GM12864 (cell line): ENCODE results near the gene ASB5.

Experiments used
- DNase-seq: peaks from one replicate; pipeline ENCODE4 v3.0.0-alpha.2; 2011; ENCODE audit warnings: low read depth
- H3K4me3 ChIP-seq: 2 replicates; pipeline ENCODE4 v1.5.1; 2011; ENCODE audit warnings: mild to moderate bottlenecking, low read depth, low read length, control low read depth
- TF ChIP-seq, protein P1 (sequence below): IDR thresholded peaks from 2 replicates; pipeline ENCODE4 v1.5.1; 2011; ENCODE audit warnings: low read depth, mild to moderate bottlenecking, moderate library complexity, low read length, control low read depth, inconsistent platforms; ENCODE audit errors: missing control alignments

The ASB5 gene

DNA sequence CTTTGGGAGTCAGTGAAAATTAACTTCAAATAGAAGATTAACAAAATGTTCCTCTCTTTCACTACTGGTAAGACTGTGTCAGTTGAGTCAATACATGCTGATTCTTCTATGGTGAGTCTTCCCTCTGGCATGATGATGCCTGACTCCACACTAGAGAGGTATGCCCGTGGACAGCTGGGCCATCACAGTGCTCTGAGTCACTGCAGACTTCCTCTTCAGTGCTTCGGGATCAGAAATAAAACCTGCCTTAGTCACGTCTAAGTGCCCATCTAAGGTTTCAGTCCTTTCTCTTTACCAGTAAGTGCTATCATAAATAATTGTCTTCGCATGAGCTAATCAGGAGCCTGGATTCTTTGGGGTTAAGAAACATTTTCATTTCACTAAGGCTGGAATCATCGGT lies 1.6 kb upstream of the ASB5 start:
- no peak overlapping the region for H3K4me3 ChIP-seq
- TF ChIP-seq, protein P1, sequence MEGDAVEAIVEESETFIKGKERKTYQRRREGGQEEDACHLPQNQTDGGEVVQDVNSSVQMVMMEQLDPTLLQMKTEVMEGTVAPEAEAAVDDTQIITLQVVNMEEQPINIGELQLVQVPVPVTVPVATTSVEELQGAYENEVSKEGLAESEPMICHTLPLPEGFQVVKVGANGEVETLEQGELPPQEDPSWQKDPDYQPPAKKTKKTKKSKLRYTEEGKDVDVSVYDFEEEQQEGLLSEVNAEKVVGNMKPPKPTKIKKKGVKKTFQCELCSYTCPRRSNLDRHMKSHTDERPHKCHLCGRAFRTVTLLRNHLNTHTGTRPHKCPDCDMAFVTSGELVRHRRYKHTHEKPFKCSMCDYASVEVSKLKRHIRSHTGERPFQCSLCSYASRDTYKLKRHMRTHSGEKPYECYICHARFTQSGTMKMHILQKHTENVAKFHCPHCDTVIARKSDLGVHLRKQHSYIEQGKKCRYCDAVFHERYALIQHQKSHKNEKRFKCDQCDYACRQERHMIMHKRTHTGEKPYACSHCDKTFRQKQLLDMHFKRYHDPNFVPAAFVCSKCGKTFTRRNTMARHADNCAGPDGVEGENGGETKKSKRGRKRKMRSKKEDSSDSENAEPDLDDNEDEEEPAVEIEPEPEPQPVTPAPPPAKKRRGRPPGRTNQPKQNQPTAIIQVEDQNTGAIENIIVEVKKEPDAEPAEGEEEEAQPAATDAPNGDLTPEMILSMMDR = no peak
- no peak for DNase-seq

DNA sequence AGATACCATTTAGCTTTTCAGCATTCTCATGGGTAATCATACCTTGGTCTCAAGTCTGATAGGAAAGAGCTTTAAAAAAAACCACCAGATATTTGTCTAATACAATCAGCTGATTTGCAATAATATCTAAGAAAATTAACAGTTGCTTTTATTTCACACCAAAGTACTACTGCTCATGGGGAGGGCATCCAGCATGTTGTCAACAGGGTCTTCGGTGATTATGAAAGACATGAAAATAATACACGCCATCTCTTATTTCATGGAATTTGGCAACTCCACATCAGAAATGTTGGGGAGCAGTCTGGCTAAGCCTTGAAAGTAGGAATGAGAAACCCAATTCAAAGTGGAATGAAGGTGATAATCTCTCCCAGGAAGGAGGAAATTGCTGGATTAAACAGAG lies 3.0 kb downstream of the ASB5 start:
- H3K4me3 ChIP-seq = no peak overlapping the region
- no peak for DNase-seq
- TF ChIP-seq, protein P1 = no peak

DNA sequence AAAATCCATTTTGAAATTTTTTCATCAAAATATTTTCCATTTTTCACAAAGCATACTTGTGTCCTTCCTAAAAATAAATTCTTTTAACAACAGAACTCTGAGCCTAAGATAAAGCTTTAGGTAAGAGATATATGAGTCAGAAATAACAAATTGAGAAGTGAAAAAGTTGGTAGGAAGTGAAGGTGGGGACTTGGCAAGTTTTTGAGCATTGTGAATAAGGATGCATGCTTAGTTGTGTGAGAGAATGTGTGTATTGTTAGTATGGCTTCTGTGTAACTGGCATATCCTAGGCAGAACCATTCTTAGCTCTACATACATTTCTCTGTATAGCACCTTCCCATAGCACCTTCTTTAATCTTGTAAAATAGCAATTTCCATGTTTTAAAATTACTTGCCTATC lies 6.8 kb downstream of the ASB5 start:
- DNase-seq = peak; percentile 15
- H3K4me3 ChIP-seq = no peak overlapping the region
- TF ChIP-seq, protein P1 = no peak

DNA sequence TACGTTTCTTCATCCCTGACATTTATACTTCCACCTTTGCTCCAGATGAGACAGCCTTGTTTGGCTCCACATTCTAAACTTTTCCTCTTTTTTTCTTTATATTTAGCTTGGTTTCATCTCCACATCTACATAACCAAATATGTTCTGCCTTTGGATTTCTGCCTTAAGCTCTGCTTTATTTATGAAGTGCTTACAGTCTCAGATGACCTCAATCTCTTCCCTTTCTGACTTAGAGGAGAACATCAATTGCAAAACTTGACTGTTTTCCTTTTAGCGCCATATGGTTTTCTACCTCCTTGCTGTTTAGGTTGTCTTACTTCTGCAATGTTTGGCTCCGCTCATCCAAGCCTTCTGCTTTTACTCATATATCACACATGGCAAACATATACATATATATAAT lies 7.5 kb downstream of the ASB5 start:
- TF ChIP-seq, protein P1 = no peak

DNA sequence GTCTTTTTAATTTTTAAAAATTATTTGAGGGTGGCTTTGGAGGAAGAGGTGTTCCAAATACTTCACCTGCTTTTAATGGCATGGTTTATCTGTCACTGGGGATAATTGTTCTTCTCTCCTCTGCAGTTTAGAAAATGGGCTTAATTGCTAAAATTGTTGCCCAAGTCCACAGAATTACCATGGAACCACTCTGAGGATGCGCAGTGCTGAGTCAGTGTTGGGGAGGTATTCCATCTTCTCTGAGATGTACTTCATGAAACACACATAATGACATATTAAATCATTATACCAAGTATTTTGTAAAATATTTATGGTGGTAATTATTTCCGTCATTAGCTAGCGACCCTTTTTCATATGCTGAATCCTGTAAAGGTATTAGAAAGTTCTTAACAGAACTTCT lies 8.0 kb downstream of the ASB5 start:
- no peak for DNase-seq
- TF ChIP-seq, protein P1 = no peak
- no peak overlapping the region for H3K4me3 ChIP-seq

More for the DNA sequence above, 7.5 kb downstream of the ASB5 start:
- DNase-seq = no peak
- no peak overlapping the region for H3K4me3 ChIP-seq

DNA sequence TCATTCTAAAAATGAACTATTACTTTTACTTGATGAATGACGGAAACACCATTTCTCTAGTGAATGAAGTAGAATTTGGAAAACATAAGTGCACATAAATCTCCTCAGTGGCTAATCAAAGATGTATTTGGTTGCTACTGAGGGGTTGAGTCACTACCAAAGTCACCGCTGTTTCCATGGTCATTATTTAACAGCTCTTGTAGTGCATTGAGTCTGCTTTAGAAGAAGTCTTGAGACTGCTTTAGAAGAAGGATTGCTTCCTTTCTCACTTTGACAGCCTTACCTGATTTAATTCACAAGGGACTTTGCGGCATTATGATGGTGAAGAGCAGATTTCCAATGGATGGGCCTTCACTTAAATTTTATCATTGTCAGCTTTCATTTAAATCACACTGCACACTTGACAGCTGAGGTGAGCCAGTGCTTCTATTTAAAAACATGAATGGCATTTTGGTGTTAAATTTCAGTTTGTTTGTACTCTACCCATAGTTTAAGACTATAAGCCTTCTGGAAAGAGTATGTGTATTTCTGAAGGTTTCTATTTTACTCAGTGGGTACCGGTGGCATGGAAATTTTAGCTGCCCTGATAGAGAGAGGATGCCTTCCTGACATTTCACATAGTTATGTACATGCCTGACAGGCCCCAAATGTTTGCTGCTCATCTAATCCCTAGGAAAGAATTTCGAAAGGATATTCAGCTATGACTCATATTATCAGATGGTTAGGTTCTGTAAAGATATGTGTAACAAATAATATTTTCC lies 9.5 kb downstream of the ASB5 start:
- DNase-seq = no peak
- H3K4me3 ChIP-seq = no peak overlapping the region
- TF ChIP-seq, protein P1 = no peak

DNA sequence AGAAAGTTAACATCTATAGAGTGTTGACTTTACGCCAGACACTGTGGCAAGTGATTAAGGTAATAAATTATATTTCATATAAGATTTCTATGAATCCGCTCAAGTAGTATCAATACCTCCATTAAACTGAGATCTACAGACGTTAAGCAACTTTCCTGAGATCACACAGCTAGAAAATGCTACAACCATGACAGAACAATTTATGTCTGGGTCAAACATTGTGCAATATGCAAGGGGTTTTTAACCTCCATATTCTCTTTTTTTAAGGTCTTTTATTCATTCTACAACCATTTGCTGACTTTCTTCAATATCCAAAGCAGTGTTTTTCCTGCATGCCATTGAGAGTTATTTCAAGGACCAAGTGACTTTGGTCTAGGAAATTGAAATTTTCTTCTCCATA lies 10.9 kb downstream of the ASB5 start:
- no peak for DNase-seq
- TF ChIP-seq, protein P1 = no peak
- no peak overlapping the region for H3K4me3 ChIP-seq
